HG03060 (cell line): ENCODE measurements around the gene ITGB5.
A peak's percentile ranks its signal among the peaks of the same experiment; 100 is the strongest.
"Not testable (repeated sequence)": the region's sequence is repeated elsewhere in the genome, so short reads cannot be mapped to it uniquely, and the experiment has no call there.

Source experiments
- ATAC-seq: cut with Tn5 transposase; IDR thresholded peaks from one replicate; pipeline ENCODE4 v1.9.1; 2021; ENCODE audit warnings: low read depth, moderate number of reproducible peaks; ENCODE audit not compliant: unreplicated experiment

The ITGB5 gene

GRCh38 chr3:124761935-124762660, 125.1 kb downstream of the ITGB5 start:
- no peak for ATAC-seq

GRCh38 chr3:124761250-124761796, 125.8 kb downstream of the ITGB5 start:
- no peak for ATAC-seq

- ATAC-seq = no peak
Observed at GRCh38 chr3:124760601-124761000, 126.6 kb downstream of the ITGB5 start.

DNA sequence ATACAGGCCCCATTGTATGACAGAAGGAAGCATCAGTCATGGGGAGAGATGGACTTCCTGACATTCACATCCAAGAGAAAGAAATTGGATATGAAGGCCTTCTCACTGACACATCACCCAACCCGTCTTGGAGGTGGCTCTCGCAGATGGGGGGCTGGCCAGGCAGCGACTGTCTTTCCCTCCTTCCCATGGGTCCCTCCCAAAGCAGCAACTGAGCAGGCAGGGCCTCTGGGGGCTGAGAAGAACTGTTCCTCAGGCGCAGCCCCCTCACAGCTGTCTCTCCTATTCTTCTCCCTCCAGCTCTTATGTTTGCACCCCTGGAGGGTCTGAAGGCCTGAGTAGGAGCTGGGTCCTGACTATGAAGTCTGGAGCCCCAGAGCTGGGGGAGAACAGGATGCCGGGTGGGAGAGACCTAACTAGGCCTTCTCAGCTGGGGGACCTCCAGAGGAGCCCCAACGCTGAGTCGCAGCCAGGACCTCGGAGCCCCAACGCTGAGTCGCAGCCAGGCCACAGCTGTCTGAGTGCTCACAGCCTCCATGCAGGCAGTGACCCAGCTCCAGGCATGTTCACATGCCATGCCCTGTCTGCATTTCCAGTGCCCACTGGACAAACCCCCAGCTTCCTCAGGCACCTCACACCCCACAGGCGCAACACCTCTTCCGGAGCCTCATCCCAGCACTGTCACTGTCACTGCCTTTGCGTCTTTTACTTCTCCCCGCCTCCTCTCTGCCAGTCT, 127.3 kb downstream of the ITGB5 start:
- ATAC-seq = no peak

DNA sequence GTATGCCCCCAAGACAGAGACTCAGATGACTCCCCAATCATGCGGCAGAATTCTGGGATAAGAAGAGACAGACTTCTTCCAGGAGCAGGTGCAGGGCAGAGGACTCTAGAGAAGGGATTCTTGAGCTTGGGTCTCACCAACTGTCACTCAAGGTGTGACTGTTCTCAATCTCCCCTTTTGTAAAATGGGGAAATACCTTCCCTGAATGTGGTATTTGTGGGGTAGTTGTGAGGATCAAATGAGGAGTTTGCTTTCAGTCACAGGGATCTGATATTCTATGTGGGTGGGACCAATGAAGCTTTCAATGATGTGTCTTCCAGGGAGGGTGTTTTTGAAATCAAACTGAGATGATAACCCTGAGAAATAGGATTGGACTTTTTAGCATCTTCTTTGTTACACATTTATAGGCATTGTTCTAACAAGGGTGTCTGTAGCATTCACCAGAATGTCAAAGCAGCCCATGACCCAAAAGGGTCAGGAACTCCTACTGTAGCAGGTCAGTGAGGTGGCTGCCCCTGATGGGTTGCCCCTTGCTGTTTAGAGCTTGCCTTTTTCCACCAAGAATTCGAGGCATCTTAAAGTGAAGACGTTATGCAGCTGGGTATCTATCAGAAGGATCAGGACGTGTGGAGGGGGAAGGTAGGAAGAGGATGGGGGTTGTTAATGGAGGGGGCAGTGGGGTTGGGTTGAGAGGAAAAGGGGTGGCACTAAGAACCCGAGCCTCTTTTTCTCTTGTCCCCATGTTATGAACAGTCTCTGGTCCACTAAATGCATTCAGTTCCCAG, 128.1 kb downstream of the ITGB5 start:
- no peak for ATAC-seq

DNA sequence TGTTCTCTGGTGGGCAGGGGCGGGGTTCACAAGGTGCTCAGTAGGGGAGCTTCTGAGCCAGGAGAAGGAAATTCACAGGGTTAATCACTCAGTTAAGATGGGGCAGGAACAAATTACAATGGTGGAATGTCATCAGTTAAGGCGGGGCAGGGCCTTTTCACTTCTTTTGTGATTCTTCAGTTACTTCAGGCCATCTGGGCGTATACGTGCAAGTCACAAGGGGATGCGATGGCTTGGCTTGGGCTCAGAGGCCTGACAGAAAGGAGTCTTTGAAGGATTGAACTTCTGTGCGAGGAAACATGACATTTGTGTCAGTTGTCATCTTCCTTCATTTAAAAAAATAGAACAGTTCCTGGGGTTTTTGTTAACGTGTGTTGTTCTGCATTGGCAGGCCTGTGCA, 129.2 kb downstream of the ITGB5 start:
- ATAC-seq = not testable (repeated sequence)

GRCh38 chr3:124752051-124752450, 135.1 kb downstream of the ITGB5 start:
- ATAC-seq = no peak

- ATAC-seq = no peak
Observed at GRCh38 chr3:124751501-124751900, 135.7 kb downstream of the ITGB5 start.

DNA sequence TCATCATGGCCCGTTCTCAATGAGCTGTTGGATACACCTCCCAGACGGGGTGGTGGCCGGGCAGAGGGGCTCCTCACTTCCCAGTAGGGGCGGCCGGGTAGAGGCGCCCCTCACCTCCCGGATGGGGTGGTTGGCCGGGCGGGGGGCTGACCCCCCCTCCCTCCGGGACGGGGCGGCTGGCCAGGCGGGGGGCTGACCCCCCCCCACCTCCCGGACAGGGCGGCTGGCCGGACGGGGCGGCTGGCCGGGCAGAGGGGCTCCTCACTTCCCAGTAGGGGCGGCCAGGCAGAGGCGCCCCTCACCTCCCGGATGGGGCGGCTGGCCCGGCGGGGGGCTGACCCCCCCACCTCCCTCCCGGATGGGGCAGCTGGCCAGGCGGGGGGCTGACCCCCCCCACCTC, 137.3 kb downstream of the ITGB5 start:
- ATAC-seq = not testable (repeated sequence)

GRCh38 chr3:124748560-124749198, 138.5 kb downstream of the ITGB5 start:
- no peak for ATAC-seq

- no peak for ATAC-seq
Observed at GRCh38 chr3:124747111-124747981, 139.8 kb downstream of the ITGB5 start.

- no peak for ATAC-seq
Observed at GRCh38 chr3:124745756-124746155, 141.4 kb downstream of the ITGB5 start.

GRCh38 chr3:124741027-124741426, 146.1 kb downstream of the ITGB5 start:
- no peak for ATAC-seq

DNA sequence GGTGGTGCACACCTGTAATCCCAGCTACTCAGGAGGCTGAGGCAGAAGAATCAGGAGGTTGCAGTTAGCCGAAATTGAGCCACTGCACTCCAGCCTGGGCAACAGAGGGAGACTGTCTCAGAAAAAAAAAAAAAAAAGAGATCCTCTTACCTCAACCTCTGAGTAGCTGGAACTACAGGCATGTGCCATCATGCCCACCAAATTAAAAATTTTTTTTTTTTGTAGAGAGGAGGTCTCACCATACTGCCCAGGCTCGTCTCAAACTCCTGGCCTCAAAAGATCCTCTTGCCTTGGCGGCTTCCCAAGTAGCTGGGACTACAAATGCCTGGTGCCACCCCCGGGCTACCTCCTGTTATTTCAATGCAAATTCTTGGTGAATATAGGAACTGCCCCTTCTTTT, 155.4 kb downstream of the ITGB5 start:
- no peak for ATAC-seq

DNA sequence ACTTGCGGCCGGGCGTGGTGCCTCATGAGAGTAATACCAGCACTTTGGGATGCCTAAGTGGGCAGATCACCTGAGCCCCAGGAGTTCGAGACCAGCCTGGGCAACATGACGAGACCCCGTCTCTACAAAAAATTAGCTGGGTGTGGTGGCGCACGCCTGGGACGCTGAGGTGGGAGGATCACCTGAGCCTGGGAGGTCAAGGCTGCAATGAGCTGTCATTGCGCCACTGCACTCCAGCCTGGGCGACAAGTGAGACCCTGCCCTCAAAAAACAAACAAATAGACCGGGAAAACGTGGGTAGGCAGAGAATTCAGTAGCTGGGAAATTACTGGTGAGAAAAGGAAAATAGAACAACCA, 156.2 kb downstream of the ITGB5 start:
- no peak for ATAC-seq

- ATAC-seq = peak; percentile 88
Observed at GRCh38 chr3:124730129-124730940, 156.8 kb downstream of the ITGB5 start, which contains the start of gene UMPS. TSS of gene UMPS (plus strand) at chr3:124730452. CDS start at chr3:124730472, 20 bp downstream.

DNA sequence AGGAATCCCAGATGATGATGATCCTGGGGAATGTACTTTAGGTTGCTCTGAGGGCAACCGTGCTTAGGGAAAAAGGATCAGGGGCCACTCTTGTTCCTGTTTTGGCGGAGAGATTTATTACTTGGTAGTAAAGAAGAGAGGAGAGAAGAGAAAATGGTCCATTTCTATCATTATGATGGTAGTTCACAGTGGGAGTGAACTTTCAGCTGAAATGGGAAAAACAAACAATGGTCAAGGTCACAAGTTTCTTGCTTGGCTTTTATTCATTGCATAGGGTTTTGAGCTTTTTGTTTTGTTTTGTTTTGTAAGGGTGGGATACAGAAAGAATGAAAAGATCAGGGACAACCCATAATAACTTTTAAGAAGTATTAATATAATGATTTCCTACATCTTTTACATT, 164.6 kb downstream of the ITGB5 start:
- ATAC-seq = no peak

DNA sequence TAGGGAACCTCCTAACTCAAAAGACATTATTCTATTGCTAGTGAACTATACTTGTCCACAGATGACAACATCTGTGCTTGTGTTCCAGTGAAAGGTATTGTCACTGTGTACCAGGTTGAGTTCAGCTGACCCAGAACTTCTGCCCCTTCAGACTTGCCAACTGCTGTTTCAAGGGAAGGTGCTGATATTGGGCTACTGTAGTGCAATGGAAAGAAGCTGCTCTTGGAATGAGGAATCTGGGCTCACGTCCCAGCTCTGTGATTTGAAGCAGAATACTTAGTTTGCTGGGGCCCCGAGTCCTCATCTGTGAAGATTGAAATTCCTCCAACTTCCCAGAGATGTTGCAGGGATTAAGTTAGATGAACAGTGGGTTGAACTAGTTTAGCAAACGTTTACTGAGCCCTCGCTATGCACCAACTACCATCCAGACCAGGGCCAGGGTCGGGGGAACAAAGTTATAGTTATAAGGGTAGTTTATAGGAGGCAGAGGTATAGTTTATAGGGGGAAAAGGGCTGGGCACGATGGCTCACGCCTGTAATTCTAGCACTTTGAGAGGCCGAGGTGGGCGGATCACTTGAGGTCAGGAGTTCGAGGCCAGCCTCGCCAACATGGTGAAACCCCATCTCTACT, 172.8 kb downstream of the ITGB5 start:
- no peak for ATAC-seq
